ENCODE results near the gene MAD1L1. TPM values are rescaled to one million over a fixed set of nuclear protein-coding genes. Genes with fewer than 3 reads are reported as not detected.
"Not testable (repeated sequence)": the region's sequence is repeated elsewhere in the genome, so short reads cannot be mapped to it uniquely, and the experiment has no call there.

The MAD1L1 gene
- total RNA-seq, 1 experiment from 2014 or later = 163 TPM

DNA sequence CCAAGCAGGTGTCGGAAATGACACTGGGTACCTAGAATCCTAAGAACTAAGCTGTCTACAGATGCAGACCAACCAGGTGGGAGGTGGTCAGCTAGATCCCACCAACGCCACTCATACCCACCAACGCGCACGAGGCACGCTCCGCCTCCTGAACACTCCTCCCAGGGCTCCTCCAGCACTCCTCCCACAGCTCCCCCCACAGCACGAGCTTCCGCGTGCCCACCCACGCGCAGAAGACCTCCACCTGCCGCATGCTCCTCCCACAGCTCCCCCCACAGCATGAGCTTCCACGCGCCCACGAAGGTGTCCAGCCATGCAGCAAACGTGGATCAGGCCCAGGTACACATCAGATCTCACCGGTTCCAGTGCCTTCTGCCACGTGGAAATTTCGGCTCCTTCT is 196.0 kb downstream of the MAD1L1 start:
- DNase-seq (ENCODE audit: low spot score) = no peak
- in situ Hi-C loops (cut with HindIII; ENCODE audit: low sequenced_read_pairs) = no loop called here

DNA sequence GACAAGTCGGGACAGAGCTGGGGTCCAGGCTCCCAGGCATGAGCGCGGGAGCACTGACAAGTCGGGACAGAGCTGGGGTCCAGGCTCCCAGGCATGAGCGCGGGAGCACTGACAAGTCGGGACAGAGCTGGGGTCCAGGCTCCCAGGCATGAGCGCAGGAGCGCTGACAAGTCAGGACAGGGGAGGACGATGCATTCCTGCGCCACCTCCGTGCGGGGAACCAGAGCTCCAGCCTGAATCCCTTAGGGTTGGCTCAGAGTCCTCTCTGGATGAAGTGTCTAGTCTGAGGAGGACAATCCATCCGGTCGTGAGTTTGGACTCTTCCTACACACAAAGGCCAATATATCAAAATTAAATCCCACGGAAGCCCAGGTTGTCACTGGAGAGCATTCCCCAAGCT is 196.5 kb downstream of the MAD1L1 start:
- DNase-seq (ENCODE audit: low spot score); in situ Hi-C loops (cut with HindIII; ENCODE audit: low sequenced_read_pairs): not testable (repeated sequence)

DNA sequence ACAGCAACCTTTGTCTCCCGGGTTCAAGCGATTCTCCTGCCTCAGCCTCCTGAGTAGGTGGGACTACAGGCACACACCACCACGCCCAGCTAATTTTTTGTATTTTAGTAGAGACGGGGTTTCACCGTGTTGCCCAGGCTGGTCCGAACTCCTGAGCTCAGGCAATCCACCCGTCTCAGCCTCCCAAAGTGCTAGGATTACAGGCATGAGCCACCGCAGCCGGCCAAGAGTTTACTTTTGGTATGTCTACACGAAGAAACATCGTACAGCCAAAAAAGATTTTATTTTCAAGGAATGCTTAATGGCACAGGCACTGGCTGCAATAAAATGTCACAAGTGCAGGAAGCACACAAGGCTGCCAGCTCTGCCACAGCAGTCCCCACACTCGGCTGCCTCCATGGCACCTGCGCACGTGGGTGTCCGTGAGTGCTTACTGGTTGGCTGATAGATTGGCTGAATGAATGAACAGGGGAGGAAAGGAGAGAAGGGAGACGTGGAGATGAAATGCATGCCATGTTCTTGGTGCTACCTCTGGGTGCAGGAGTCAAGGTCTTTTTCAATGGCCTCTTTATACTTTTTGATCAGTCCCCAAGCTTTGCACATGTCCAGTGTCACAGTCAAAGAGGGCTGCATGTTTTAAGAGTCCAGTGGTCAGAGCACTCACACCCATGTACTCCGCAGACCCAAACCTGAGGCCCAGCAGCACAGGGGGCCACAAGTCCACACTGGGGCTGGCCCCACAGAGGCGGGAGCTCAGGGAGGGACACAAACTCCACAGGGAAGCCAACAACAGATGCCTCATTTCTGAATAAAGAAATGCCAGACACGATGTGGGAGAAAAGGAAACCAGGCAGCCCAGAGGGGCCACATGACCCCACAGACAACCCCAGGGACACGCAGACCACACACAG is 198.2 kb downstream of the MAD1L1 start:
- DNase-seq (ENCODE audit: low spot score) = no peak
- in situ Hi-C loops (cut with HindIII; ENCODE audit: low sequenced_read_pairs) = no loop called here

DNA sequence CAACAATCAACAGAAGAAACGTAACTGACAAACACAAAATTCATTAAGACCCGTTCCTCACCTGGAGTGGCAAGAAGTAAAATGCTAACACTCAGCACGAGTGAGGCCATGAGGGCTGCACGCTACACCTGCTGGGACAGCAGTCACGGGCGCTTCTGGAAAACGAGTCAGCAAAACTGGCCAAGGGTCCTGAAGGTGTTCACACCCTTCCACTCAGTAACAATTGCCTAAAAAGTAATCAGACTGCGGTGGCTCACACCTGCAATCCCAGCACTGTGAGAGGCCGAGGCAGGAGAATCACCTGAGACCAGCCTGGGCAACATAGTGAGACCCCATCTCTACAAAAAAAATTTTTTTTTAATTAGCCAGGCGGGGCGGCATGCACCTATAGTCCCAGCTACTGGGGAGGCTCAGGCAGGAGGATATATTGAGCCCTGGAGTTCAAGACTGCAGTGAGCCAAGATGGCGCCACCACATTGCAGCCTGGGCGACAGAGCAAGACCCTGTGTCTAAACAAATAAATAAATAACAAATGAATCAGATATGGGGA is 199.1 kb downstream of the MAD1L1 start:
- in situ Hi-C loops (cut with HindIII; ENCODE audit: low sequenced_read_pairs) = no loop called here
- DNase-seq (ENCODE audit: low spot score) = no peak

GRCh38 chr7:2032876-2033407 is 199.8 kb downstream of the MAD1L1 start:
- in situ Hi-C loops (cut with HindIII; ENCODE audit: low sequenced_read_pairs) = no loop called here
- DNase-seq (ENCODE audit: low spot score) = no peak

DNA sequence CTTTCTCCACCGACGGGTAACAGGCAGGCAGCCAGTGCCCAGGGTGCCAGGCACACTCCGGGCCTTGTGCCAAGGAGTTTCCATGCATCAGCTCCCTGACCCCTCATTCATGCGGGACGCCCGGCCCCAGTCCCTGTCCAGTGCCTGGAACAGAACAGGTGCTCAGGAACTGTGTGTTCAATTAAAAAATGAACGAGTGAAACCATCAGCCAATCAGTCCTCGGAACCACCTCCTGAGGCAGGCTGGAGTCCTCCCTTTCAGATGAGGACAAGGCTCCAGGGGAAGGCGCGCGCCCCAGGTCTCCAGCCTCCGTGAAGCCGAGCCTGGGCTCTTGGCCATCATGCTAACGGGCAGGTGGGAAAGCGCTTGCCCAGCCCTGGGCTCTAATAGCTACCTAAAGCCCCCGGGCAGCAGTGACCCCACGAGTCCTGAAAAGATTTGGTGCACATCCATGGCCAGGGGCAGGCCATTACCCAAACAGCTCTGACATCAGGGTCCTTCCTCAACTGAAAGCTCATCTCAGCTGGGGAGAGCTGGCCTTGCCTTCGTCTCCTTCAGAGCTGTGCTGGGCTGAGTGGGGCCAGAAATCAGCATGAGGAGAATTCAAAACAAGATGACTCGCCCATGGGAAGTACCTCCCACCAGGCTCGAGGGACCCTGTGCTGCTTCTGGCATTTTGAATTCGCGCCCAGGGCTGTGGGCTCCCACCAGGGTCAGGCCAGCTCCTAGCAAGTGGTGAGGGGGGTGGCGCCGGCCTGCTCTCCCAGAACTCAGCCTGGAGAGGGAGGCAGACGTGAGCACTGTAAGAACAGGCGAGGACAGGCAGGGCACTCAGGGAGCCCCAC is 200.5 kb downstream of the MAD1L1 start:
- in situ Hi-C loops (cut with HindIII; ENCODE audit: low sequenced_read_pairs) = no loop called here
- DNase-seq (ENCODE audit: low spot score) = peak; percentile 73

- DNase-seq (ENCODE audit: low spot score) = no peak
- in situ Hi-C loops (cut with HindIII; ENCODE audit: low sequenced_read_pairs) = no loop called here
Measured at GRCh38 chr7:2031451-2031845, 201.3 kb downstream of the MAD1L1 start.

DNA sequence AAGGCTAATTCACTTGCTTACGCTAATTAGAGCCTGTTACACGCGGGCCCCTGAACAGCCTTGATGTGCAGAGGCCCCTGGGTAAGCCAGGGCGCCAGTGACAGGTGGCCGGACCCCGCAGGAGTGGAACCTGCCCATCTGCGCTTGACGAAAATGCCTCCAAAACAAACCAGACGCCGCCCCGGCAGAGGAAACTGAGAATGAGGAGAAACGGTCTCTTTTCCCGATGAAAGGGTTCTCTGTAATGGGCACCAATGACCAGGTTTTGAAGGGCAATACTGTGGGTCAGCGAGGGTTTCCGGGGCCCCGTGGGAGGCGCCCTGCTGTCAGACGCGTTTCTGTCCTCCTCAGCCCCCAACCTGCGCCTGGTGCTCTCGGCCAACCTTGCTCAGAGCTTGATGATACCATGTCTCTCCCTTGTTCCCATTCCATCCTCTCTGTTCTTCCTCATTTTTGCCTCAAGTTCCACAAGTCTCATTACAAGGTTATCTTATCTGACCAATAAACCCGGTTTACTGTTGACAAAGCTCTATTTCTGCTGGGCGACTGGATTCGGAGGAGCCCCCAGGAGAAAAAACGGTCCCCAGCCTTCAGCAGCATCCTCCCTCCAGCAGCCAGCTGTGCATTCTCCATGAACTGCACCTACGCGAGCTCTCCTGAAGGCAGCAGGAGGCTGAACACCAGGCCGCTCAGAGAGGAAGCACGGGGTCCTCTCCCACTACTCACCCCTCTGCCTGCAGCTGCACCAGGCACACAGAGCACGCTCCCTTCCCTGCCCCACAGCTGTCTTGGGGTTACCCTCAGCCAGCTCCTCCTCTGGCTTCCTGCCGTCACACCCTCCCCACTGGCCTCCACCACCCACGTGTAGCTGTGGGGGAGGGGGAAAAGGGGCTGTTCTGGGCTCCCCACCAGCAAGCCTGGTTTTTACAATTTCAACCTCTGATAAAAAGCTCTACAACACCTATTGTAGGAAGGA is 202.0 kb downstream of the MAD1L1 start:
- in situ Hi-C loops (cut with HindIII; ENCODE audit: low sequenced_read_pairs) = no loop called here
- DNase-seq (ENCODE audit: low spot score) = peak; percentile 89

DNA sequence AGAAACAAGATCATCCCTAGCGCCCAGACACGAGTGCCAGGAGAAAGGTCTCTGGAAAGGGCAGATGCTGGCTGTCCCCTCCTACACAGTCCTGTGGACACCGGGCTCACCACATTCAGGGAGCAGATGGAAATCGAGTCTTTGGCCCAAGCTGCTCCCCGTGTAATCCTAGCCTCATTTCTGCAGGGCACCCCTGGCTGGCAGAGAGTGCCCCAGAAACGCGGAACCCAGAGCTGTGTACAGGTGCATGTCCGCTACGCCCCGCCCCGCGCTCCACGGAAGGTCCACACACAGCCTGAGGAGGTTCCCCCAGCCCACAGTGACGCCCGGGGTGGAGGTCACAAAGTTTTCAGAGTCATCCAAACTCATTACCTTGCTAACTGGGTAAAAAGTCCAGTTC is 202.8 kb downstream of the MAD1L1 start:
- in situ Hi-C loops (cut with HindIII; ENCODE audit: low sequenced_read_pairs) = no loop called here
- peak; percentile 80 for DNase-seq (ENCODE audit: low spot score)

DNA sequence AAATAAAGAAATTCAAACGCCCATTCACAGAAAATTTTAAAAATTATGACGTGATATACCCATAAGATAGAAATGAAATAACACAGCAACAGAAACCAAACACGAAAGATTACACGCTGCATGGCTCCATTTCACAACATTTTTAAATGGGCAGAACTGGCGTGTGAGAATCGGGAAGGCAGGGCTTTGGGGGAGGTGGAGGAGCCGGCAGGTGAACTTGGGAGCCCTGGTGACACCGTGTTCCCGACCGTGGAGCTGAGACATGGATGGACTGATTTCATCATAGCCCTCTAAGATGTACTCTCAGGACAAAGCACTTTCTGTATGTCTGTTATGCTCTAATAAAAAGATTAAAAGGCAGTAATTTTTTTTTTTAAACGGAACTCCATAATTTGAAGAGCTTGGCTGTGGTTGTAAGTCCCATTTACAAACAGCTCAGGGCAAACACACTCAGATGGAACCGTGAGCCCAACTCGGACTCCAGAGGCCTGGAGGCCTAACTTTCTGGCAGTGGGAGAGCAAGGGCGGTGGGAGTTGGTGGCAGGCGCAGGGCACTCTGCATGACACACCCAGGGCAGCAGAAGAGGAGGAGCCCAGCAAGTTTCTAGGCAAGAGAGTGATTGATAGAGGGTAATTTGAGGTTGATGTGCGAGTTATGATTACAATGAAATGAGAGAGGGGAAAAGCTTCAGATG is 203.4 kb downstream of the MAD1L1 start:
- in situ Hi-C loops (cut with HindIII; ENCODE audit: low sequenced_read_pairs) = no loop called here

GRCh38 chr7:2028733-2029132 is 204.0 kb downstream of the MAD1L1 start:
- no peak for DNase-seq (ENCODE audit: low spot score)
- in situ Hi-C loops (cut with HindIII; ENCODE audit: low sequenced_read_pairs) = no loop called here

More for the DNA sequence above, 203.4 kb downstream of the MAD1L1 start:
- DNase-seq (ENCODE audit: low spot score) = no peak

- in situ Hi-C loops (cut with HindIII; ENCODE audit: low sequenced_read_pairs) = no loop called here
- no peak for DNase-seq (ENCODE audit: low spot score)
Measured at GRCh38 chr7:2025188-2025587, 207.6 kb downstream of the MAD1L1 start.

DNA sequence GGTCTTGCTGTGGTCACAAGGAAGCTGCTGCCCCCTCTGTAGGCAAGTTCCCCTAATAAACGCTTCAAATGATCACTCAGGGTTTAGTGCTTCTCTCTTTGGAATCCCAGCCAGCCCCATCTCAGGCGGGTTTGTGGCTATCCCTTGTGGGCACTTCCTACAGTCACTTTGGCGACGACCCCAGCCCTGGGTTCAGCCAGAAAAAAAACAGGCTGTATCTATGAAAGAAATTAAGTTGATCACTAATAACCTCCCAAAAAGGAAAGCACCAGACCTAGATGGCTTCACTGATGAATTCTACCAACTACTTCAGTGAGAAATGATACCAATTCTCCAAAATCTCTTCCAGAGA is 208.2 kb downstream of the MAD1L1 start:
- in situ Hi-C loops (cut with HindIII; ENCODE audit: low sequenced_read_pairs) = no loop called here
- no peak for DNase-seq (ENCODE audit: low spot score)

- in situ Hi-C loops (cut with HindIII; ENCODE audit: low sequenced_read_pairs) = no loop called here
- no peak for DNase-seq (ENCODE audit: low spot score)
Measured at GRCh38 chr7:2023877-2024566, 208.7 kb downstream of the MAD1L1 start.

GRCh38 chr7:2022737-2023250 is 210.0 kb downstream of the MAD1L1 start:
- in situ Hi-C loops (cut with HindIII; ENCODE audit: low sequenced_read_pairs) = no loop called here
- DNase-seq (ENCODE audit: low spot score) = no peak

DNA sequence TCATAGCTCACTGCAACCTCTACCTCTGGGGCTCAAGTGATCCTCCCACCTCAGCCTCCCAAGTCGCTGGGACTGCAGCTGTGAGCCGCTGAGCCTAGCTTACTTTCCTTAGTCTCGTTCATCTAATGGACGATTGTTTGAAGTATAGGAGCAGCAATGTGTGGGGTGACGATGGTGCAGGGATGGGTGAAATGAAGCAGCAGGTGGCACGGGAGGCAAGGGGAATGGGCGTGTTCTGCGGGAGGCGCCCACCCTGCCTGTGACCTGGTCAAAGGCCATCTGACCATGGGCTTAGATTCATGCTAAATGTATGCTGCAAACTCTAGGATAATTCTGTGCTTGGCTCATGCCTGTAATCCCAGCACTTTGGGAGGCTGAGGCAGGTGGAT is 210.7 kb downstream of the MAD1L1 start:
- in situ Hi-C loops (cut with HindIII; ENCODE audit: low sequenced_read_pairs) = no loop called here
- DNase-seq (ENCODE audit: low spot score) = no peak

GRCh38 chr7:2019711-2020511 is 212.8 kb downstream of the MAD1L1 start:
- in situ Hi-C loops (cut with HindIII; ENCODE audit: low sequenced_read_pairs) = no loop called here
- DNase-seq (ENCODE audit: low spot score) = no peak

All from G401 (cell line).